ENCODE results near the gene PRXL2B. TPM values are rescaled to one million over a fixed set of nuclear protein-coding genes. Genes with fewer than 3 reads are reported as not detected.

PRXL2B gene
- total RNA-seq, 2 experiments from 2014 or later: 40.0 to 41.9 TPM

DNA sequence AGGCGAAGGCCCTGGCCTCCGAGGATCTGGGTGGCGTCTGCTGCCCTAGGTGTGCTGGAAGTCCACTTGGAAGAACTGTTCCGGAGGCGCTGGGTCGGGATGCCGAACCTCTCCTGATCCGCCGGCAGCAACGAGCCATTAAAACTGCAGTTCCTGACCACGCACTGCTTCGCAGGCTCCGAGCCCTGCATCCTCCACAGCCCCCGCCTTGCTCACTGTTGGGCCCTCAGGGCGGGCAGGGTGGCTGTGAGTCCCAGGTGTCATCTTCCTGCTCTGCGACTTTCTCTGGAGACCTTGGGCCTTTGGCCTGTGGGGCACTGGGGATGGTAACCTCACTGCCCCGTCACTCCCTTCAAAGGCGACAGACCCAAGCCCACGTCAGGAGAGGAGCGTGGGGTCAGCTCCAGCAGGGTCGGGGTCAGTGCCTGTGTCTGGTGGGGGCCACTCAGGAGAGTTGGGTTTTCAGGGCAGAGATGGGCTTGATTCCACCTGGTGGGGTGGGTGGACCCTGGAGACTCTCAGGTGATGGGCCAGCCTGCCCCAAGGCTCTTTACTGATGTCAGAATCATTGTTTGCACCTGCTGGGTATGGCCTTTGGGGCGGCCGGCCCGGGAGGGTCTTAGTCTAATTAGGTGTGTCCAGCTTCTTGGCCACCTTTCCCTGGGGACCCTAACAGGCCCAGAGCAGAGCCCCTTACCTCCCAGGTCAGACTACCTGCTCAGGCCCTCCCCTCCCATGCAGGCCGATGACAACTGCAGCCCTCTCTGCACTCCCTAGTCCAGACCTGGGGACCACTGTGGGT, 3.1 kb downstream of the PRXL2B start:
- ChIA-PET CTCF (no interaction called here), POLR2A (no interaction called here)

DNA sequence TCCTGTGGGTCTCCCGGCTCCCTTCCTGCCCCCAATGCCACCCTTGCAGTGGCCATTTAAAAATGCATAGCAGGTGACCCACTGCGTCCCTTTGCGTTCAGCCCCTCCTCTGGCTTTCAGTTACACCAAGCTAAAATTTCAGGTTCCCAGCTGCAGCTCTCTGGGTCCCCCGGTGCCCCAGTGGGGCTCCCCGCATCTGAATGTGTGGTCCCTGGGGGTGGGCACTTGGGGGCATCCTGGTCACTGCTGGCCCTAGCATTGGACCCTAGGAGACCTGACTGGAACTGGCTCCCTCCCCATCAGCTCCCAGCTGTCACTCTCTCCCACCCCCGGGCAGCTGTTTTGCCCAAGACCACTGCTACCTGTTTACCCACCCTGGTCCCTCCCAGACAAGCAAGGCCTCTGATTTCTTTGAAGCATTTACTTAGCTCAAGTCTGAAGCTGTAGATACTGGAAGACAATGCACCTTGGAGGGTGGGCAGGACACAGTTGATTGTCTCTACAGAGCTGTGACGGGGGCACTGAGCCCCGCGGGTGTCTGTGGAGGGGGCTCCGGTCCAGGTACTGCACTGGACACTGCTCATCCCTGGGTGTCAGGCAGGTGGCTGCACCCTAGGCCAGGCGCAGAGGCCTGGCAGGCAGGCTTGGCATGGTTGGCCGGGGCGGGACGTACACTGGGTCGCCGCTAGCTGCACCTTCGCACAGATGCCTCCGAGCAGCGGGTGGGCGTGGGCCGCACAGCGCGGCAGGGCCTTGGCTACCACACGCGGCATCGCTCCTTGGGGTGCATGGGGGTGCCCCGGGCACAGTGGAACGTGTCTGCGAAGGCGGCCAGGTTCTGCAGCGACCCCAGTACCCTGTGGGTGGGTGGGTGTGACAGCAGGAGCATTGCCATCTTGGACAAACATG, 3.9 kb downstream of the PRXL2B start:
- CTCF ChIA-PET: no interaction called here
- POLR2A ChIA-PET: no interaction called here

DNA sequence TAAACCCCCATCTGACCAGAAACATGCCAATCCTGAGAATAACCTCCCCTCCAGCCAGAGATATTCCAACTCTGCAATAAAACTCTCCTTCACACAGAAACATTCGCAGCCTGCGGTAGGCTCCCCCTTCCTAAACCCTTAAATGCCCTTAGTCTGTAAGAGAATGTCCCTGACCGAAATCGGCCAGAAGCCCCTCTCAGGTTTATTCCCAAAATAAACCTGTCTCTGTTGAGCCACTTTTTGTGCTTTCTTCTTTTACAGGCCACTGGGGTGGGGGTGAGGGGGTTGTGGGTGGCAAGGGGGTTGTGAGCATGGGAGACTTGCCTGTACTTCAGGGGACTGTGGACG, 4.6 kb downstream of the PRXL2B start:
- CTCF ChIA-PET: no interaction called here

DNA sequence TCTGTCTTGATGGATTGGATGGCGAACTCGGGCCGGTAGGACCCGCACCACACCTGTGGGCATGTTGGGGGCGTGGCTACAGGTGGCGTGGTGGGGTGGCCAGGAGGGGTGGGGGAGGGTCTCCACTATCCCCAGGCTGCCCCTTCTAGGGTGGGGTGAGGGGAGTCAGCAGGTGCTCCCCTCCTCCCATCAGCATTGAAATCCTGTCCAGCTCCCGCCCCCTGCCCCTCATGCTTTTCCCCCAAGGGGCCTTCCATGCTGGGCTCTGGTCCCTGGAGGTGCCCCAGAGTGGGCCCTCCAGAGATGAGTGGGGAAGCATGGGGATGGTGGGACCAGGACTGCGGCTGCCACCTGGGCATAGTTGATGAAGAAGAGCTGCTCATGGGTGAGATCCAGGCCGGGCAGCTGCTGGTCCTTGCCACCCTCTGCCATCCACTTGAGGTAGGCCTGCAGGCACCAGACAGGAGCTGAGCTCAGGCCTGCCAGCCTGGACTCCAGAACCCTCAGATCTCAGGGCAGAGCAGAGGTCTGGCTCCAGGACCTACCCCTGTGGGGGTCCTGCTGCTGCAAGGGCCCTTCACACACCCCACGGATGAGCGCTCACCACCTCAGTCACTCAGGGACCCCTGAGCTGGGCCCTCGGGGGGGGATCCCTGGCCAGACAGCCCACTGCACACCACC, 5.1 kb downstream of the PRXL2B start:
- CTCF ChIA-PET: no interaction called here
- POLR2A ChIA-PET: no interaction called here

More for the DNA sequence above, 4.6 kb downstream of the PRXL2B start:
- POLR2A ChIA-PET: no interaction called here

DNA sequence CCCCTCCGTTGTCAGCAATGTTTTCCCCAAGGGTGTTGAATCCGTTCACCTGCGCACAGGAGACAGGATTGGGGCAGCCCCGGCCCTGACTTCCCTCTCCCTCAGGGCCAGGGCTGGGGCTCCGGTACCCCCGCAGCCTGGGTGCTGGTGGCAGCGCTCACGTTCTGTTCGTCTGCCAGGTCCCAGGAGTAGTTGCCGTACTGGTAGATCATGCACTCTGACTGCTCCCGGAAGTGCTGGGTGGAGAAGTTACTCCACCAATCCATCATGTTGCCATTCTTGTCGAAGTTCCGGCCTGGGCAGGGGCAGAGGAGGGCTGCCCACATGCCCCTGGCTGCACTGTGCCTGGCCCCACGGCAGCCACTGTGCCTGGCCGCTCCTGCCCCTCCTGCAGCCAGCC, 6.1 kb downstream of the PRXL2B start:
- CTCF ChIA-PET: no interaction called here
- POLR2A ChIA-PET: no interaction called here

DNA sequence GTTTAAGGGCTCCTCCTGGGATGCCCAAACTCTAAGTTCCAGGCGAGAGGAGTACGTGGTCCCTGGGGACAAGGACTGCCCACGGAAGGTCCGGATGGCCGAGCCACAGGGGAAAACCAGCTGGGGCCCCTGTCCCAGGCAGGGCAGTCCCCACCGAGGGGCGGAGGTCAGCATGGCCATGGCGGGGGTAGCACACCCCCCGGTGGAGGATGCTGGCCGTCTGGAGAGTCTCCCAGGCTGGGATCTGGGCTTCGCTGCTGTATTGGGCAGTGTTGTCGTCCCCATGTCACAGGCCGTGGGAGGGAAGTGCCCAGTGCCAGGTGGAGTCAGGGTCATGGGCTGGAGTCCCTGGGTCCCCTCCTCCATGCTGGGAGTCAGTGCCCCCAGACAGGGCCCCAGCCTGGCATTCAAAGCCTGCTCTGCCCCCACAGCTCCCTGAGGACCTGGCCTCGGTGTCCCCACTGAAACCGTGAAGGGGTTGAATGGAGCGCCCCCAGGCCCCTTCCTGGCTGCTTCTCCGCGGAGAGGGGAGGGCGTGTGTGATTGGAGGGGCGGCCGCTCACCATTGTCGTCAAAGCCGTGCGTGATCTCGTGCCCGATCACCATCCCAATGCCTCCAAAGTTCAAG, 6.8 kb downstream of the PRXL2B start:
- ChIA-PET CTCF (no interaction called here), POLR2A (no interaction called here)

DNA sequence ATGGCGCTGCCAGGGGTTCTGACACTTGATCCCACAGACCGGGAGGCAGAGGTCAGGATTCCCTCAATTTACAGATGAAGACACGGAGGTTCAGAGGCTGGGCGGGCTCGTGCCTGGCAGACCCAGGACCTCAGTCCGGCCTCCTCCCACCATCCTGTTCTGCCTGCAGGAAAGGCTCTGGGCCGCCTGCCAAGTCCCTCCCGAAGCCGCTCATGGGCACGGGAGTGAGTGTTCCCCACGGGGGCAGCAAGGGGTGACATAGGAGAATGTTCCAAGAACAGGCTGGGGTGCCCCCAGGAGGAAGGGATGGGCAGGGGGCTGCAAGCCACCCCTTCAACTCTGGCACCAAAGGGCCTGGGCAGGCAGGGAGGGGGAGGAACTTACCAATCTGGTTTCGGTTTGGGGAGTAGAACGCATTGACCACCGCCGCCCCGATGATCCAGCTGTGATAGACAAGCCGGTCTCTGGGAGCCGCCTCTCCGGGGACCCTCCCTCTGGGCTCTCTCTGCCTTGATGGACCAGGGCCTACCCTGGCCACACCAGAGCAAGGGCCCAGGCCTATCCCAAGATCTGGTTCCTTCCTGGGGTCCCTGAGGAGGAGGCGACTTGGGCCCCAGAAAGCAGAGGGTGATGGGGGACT, 7.5 kb downstream of the PRXL2B start:
- ChIA-PET CTCF (no interaction called here), POLR2A (no interaction called here)

DNA sequence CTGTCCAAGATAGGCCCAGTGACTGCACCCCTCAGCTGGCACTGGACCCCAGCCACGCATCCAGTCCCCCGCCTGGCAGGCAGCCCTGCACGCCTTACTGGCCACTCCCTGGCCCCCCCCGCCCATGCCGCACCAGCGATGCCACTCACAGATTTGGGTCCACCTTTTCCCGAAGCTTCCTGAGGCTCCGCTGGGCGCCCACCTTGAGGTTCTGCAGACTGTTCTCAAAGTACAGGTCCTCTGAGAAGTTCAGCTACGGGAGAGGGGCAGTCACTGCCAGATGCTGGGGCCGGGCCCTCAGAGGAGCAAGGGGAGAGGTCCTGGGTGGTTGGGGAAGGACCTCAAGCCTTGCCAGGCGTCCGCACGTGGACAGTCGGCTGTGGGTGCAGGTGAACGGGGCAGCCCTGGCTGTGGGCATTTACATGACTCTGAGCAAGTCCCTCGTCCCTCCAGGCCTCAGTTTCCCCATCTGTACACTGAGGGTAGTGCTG, 8.1 kb downstream of the PRXL2B start:
- ChIA-PET CTCF (no interaction called here), POLR2A (no interaction called here)

DNA sequence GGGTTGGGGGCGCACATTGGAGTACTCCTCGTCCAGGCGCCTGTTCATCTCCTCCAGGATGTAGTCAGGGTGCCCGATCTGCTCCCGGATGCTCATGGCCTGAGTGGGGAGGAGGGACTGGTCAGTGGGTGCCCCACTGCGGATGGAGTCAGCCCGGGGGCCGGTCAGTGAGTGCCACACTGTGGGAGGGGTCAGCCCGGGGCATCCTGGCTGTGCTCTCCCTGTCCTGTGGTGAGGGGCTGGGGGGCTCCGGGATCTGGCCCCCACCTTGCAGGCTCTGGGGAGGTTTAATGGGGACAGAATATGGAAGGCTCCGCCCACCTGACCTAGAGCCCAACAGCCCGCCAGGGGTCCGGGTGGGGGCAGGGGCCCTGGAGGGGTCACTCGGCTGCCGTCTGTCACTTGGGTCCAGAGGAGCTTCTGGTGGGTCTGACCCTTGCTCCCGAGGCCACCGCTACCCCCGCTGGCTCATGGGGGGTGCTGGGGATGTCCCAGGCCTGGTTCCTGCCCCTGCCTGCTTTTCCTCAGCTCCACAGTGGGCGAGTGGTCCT, 8.8 kb downstream of the PRXL2B start:
- ChIA-PET CTCF (no interaction called here), POLR2A (no interaction called here)

DNA sequence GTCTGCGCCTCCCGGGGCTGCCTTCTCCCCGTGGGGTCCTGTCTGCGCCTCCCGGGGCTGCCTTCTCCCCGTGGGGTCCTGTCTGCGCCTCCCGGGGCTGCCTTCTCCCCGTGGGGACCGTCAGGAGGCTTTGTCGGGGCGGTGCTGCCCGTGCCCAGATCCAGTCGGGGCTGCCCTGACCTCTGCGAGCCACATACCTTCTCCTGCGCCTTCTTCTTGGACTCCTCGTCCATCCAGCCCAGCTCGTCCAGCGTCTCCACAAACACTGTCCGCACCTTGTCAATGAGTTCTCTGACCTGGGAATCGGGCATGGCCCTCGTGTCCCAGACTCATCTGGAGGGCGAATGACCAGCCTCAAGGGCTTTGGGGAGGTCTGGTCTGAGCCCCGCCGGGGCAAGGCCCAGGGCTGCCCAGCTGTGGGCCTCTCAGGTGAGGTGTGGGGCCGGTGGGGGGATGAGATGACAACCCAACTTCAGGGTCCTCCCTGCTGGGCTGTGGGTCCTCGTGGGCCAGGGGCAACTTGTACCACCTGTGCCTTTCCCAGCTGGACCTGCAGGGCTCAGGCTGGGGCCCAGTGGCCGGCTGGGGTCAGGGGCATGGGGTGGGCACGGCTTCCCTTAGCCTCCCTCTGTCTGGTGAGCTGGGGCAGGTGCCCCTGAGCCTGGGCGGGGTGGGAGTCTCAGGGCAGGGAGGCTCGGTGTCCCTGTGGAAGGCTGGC, 9.4 kb downstream of the PRXL2B start:
- ChIA-PET CTCF (no interaction called here), POLR2A (no interaction called here)

DNA sequence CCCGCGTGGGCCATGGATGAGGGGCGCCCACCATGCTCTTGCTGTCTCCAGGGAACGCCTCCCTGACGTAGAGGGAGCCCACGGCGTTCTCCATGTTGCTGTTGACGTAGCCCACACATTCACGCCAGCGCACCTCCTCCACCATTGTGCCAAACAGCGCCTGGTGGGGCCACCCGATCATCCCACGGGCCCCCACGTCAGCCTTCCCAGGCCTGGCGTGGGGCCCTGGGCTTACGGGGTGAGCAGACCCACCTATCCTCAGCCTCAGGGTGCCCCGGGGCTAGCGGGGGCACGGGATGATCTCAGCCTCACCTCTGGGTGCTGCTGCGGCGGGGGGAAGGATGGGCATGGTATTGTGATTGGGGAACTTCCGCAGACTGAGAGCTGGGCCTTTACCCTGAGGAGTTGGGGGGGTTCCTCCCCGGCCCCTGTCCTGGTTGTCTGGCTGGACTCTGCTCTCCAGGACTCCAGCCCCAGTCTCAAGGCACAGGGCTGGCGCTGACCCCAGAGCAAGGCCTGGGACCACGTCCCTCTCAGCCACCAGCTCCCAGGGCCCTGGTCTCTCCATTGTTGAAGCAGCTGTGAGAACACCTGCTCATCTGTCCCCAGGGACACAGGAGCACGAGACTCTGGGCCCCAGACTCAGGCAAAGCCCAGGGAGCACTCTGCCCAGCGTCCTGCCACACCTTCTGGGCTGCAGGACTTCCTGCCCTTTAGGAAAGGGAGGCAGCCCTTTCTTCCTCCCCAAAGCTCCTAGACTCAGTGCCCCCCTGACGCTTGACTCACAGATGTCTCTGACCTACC, 10.2 kb downstream of the PRXL2B start:
- POLR2A ChIA-PET: no interaction called here
- CTCF ChIA-PET: no interaction called here

DNA sequence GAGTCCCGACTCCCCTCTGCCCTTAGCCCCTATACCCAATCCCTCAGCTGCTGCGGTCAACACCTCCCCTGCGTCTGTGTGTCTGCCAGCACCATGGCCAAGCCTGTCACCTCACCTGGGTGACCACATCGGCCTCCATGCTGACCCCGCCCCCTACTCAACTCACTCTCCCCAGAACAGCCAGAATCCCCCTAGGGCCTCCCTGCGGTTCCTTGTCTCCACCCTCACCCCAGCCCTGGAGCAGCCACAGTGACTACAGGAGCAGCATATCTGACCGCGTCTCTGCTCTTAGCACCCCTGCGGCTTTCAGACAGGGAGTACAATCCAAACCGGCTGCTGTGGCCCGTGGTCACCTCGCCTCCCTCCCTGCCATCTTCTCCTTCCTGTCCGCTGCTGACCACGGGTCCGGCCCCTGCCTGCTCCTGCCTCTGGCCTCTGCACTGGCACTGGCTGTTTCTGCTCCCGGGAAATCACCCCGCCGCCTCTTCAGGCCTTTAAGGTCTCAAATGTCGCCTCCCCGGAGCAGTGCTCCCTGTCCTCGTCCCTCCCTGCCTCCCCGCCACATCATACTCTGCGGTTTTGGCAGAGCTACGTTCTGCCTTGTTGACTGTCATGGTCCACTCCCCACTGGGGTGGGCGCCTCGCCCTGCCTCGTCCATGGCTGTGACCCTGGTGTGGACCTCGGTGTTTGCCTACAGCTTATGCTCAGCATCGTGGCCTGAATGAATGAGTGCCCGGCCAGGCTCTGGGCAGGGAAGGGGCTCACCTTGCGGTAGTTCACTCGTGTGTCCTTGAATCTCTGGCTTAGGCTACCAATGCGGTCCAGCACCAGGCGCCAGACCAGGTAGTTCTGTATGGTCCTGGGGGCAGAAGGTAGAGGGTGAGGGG, 11.1 kb downstream of the PRXL2B start:
- ChIA-PET POLR2A (no interaction called here), CTCF (no interaction called here)

DNA sequence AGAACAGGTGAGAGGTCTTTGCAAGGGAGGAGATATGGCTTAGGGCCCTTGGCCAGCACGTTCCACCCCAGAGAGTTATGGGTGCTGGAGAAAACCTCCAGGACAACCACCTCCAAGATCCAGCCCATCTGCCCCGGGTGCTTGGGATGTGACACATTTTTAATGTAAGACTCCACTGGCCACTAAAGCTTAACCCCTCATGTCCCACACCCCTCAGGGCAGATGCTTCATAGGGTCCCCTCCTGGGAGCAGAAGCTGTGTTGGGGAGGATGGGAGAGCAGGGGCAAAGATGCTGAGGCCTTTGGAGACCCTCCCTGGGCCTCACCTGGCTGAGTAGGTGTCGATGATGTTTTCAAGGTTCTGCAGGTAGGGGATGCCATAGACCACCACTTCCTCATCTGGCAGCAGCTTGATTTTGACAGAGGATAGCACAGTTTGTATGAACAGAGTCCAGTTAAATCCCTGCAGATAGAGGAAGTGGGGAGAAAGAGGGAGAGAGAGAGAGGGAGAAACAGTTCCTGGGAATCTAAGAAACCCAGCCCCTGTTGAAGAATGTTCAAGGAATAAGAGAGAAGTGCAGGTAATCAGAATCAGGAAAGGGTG, 11.9 kb downstream of the PRXL2B start:
- CTCF ChIA-PET: interaction anchor here (0.8 kb wide), 1 partner anchor 18 kb away, joined by 5 read pairs; no protein-coding TSS in a partner anchor
- POLR2A ChIA-PET: no interaction called here

DNA sequence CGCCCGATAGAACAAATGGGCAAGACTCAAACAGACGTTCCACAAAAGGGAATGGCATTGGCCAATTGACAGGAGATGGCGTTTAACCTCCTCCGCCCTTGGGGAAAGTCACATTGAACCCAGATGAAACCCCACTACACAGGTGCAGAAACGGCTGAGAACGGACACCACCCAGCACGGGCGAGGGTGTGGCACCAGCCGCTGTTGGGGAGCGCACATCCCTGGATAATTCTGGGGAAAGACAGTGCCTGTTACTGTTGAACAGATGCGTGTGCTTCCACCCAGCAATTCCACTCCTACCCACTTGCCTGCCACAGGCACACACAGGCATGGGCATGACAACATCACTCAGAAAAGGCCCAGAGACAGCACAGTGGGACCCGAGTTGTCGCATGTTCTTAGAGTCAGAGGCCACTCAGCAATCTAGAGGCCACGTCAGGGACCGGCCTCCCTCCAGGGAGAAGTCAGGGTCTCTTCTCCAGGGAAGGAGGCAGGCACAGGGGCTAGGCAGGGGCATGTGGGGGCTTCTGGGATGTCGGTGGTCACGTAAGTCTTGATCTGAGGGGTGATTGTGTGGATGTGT, 15.2 kb downstream of the PRXL2B start:
- POLR2A ChIA-PET: no interaction called here
- CTCF ChIA-PET: no interaction called here

DNA sequence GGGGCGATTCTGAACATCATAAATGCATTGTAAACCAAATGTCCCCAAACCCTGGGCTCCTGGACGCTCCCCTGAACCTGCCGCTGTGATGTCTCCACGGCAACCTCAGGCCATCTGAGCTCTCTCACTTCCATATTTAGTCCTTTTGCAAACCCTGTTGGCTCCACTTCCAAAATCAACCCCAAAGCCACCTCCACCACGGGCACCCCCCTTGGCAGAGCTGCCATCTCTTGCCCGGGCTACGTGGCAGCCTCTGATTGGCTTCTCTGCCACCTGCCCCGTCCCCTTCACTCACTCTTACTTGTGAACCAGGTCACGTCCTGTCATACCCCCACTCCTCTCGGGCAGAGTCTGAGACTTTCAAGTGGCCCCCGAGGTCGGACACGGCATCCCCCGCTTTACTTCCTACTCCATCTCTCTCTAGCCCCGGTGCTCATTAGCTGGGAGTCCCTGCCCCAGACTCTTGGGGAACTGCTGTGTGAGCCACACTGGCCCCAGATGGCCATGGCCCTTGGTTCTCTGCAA, 15.8 kb downstream of the PRXL2B start:
- CTCF ChIA-PET: no interaction called here

DNA sequence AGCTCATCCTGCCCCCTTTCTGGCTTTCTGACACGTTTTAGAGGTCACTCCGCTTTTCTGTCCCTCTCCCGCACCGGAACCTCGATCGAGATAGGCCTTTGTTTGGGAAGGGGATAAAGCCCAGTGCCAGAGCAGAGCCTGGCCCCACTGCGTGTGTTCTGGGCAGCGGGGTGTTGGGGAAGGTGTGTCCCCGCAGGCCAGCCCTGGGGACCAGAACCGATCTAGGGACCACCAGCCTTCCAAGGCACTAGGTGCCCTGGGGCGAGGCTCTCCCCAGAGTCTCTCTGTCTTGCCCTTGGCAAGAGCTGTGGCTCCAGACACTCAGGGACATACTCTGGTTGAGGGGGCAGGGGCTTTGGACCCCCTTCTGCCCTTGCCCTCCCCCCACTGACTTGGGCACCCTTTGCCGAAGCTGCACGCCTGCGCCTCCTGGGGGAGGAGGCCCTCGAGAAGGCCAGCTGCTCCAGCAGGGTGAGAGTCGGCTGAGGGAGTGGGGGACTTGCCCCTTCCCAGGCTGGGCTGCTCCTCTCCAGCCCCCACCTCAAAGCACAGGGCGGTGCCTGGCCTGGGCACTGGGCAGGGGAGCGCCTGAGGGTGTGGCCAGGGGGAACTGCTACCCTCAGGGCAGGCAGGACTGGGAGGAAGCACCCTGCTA, 16.4 kb downstream of the PRXL2B start:
- CTCF ChIA-PET: no interaction called here
- POLR2A ChIA-PET: no interaction called here

More for the DNA sequence above, 15.8 kb downstream of the PRXL2B start:
- POLR2A ChIA-PET: no interaction called here

Data from activated CD8-positive, alpha-beta memory T cell treated with anti-CD3 and anti-CD28 coated beads for 36 hours (primary cell).